BLaER1 treated with 17β-estradiol and CSF1 and Interleukin-3, amounts not matched to agents 10 nM and 100 nM (cell line): ENCODE results near the gene EFNA5.
"Not testable (repeated sequence)": the region's sequence is repeated elsewhere in the genome, so short reads cannot be mapped to it uniquely, and the experiment has no call there.

Experiments
- H3K27ac ChIP-seq, 11 experiments: shearing (Covaris generic); formaldehyde crosslinking; 2 replicates each; pipeline ENCODE4 v1.8.1; 2022
- H3K27me3 ChIP-seq, 11 experiments: shearing (Covaris generic); formaldehyde crosslinking; 2 replicates each; pipeline ENCODE4 v1.8.1; 2022
- H3K36me3 ChIP-seq, 11 experiments: shearing (Covaris generic); formaldehyde crosslinking; 2 replicates each; pipeline ENCODE4 v1.8.1; 2022
- H3K4me1 ChIP-seq, 10 experiments: shearing (Covaris generic); formaldehyde crosslinking; 2 replicates each; pipeline ENCODE4 v1.8.1; 2022
- H3K4me2 ChIP-seq, 11 experiments: shearing (Covaris generic); formaldehyde crosslinking; 2 replicates each; pipeline ENCODE4 v1.8.1; 2022
- H3K4me3 ChIP-seq, 10 experiments: shearing (Covaris generic); formaldehyde crosslinking; 2 replicates each; pipeline ENCODE4 v1.8.1; 2022
- H3K9ac ChIP-seq, 11 experiments: shearing (Covaris generic); formaldehyde crosslinking; 2 replicates each; pipeline ENCODE4 v1.8.1; 2022
- H3K9me3 ChIP-seq, 11 experiments: shearing (Covaris generic); formaldehyde crosslinking; replicated peaks in 1 of 11; 2 replicates each; pipeline ENCODE4 v1.8.1; 2022
- H4K20me1 ChIP-seq, 11 experiments: shearing (Covaris generic); formaldehyde crosslinking; 2 replicates each; pipeline ENCODE4 v1.8.1; 2022
- Cebpa-rat ChIP-seq, 11 experiments: shearing (Covaris generic); IDR thresholded peaks; 2 replicates each; pipeline ENCODE4 v1.8.1; 2022

Gene EFNA5

DNA sequence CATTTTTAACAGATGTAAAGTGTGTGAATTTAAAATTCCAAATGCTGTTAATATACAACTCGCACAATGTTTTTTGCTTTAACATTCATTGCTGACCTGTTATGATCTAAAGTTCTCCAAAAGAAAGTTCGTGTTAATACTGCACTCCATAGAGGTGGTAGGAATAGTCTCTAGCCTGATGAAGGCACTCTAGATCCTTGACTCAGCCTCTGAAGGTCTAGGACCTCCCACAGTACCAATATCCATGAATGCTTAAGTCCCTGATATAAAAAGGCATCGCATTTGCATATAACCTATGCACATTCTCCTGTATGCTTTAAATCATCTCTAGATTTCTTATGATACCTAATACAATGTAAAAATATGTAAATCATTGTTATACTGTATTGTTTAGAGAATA lies 213.6 kb downstream of the EFNA5 start:
- H3K27ac ChIP-seq: no peak overlapping the region
- H3K4me1 ChIP-seq: no peaks in the 10 kb centered on the region
- no peaks in the 10 kb centered on the region for H3K9me3 ChIP-seq
- no peak overlapping the region for H3K9ac ChIP-seq
- no peak overlapping the region for H3K4me3 ChIP-seq
- no peak overlapping the region for H3K4me2 ChIP-seq
- H4K20me1 ChIP-seq: no peaks in the 10 kb centered on the region
- TF ChIP-seq Cebpa-rat (IDR thresholded peaks at IDR 0.05): no peak
- H3K27me3 ChIP-seq: no peaks in the 10 kb centered on the region
- no peaks in the 10 kb centered on the region for H3K36me3 ChIP-seq

DNA sequence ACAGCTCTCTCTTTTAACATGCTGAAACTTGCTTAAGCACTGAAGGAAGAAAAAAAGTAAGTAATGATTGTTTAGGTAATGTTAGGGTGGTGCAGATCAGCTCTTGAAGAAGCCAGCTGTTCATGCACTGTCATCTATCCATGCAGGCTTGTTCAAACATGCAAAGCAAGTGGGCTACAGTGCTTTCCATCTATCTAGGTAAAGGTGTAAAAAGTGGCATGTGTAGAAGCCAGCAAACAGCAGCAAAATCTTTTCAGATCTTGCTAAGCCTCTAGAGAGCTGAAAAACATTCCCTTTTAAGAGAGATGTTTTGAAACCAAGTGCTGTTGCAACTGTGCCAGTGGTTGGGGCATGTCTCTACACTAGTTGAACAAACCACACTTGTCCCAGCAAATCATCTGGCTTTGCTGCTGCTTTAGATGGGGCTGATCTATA lies 214.4 kb downstream of the EFNA5 start:
- Histone ChIP-seq H3K9ac (no peak overlapping the region), H3K4me1 (no peaks in the 10 kb centered on the region)

DNA sequence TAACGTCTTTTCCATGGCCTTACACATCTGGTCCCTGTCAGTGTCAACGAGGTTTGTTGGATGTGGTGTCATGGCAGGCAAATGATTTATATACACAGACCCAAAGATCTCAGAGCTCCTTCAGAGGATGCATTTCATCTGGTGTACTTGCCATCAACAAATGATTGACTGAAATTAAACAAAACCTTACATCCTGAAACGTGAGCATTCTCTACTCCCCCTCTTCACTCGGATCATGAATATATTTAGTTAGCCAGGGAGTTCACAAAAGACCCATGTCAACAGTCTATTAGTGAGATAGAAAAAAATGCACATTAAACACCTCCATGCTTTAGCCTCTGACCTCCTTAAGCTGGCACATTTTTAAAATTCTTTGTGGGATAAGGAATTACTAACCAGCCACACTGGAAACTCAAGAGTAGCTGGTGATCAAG lies 215.6 kb downstream of the EFNA5 start:
- peaks cover 0 to 3% (median 0%) of the 10 kb centered on the region in 10 experiments; a peak in 1 of 20 replicates for H3K4me1 ChIP-seq
- TF ChIP-seq Cebpa-rat (IDR thresholded peaks at IDR 0.05): no peak
- no peaks in the 10 kb centered on the region for H3K9me3 ChIP-seq
- H3K36me3 ChIP-seq: no peaks in the 10 kb centered on the region
- no peak overlapping the region for H3K27ac ChIP-seq
- no peak overlapping the region for H3K4me2 ChIP-seq
- no peak overlapping the region for H3K9ac ChIP-seq
- H3K27me3 ChIP-seq: no peaks in the 10 kb centered on the region
- no peaks in the 10 kb centered on the region for H4K20me1 ChIP-seq
- H3K4me3 ChIP-seq: no peak overlapping the region

More for the DNA sequence above, 214.4 kb downstream of the EFNA5 start:
- no peak for TF ChIP-seq Cebpa-rat (IDR thresholded peaks at IDR 0.05)
- no peaks in the 10 kb centered on the region for H3K36me3 ChIP-seq
- H3K9me3 ChIP-seq: no peaks in the 10 kb centered on the region
- H3K4me2 ChIP-seq: no peak overlapping the region
- H4K20me1 ChIP-seq: no peaks in the 10 kb centered on the region
- H3K27ac ChIP-seq: no peak overlapping the region
- H3K4me3 ChIP-seq: no peak overlapping the region
- H3K27me3 ChIP-seq: no peaks in the 10 kb centered on the region

DNA sequence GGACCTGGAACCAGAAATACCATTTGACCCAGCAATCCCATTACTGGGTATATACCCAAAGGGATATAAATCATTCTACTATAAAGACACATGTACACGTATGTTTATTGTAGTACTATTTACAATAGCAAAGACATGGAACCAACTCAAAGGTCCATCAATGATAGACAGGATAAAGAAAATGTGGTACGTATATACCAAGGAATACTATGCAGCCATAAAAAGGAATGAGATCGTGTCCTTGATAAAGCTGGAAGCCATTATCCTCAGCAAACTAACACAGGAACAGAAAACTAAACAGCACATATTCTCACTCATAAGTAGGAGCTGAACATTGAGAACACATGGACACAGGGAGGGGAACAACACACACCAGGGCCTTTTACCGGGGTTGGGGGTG lies 218.9 kb downstream of the EFNA5 start:
- not testable (repeated sequence) for H4K20me1 ChIP-seq, H3K27me3 ChIP-seq, H3K27ac ChIP-seq, H3K4me3 ChIP-seq, H3K36me3 ChIP-seq, H3K9me3 ChIP-seq, H3K9ac ChIP-seq, H3K4me2 ChIP-seq, H3K4me1 ChIP-seq

DNA sequence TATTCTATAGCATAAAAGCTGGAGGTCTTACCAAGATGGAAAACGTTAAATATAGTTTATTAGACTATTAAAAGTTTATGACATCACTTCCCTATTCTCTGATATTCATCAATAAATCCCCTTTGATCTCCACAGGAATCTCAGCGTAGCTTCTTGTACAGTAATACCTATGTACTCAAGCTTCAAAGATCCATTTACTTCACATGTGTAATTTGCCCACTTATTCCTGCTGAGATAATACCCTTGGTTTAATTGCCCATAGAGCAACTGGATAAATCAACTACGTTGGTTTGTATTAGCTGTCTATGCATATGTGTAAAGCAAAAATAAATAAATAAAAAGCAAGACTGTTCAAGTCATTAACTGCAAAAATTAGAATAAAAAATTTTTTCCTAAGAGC lies 219.7 kb downstream of the EFNA5 start:
- Histone ChIP-seq H3K4me2 (no peak overlapping the region), H3K4me3 (no peak overlapping the region), H3K4me1 (peaks cover 0 to 6% (median 0%) of the 10 kb centered on the region in 10 experiments; a peak in 1 of 20 replicates), H3K9me3 (no peaks in the 10 kb centered on the region), H4K20me1 (no peaks in the 10 kb centered on the region), H3K9ac (no peak overlapping the region), H3K27ac (no peak overlapping the region), H3K27me3 (no peaks in the 10 kb centered on the region), H3K36me3 (no peaks in the 10 kb centered on the region)
- no peak for TF ChIP-seq Cebpa-rat (IDR thresholded peaks at IDR 0.05)

DNA sequence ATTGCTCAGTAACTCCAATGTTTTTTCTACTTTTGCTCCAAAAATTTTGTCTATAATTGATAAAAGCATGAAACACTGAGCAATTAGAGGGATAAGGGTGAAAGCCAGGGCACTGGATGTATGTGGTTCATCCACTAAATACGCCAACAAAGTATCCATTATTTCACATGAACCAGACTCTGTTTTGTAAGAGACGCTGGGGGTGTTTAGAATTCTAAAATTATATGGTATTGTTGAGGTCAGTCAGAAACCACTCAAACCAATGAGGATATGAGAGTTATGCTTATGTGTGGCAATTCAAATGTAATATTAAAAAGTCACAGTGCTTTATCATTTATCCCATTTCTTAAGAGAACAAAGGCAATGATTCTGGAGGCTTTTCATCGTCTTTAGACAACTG lies 220.2 kb downstream of the EFNA5 start:
- no peak overlapping the region for H3K4me2 ChIP-seq
- H3K27me3 ChIP-seq: no peaks in the 10 kb centered on the region
- TF ChIP-seq Cebpa-rat (IDR thresholded peaks at IDR 0.05): no peak
- no peaks in the 10 kb centered on the region for H3K36me3 ChIP-seq
- H3K4me1 ChIP-seq: peaks cover 0 to 6% (median 0%) of the 10 kb centered on the region in 10 experiments; a peak in 1 of 20 replicates
- H4K20me1 ChIP-seq: no peaks in the 10 kb centered on the region
- no peak overlapping the region for H3K9ac ChIP-seq
- H3K4me3 ChIP-seq: no peak overlapping the region
- no peak overlapping the region for H3K27ac ChIP-seq
- no peaks in the 10 kb centered on the region for H3K9me3 ChIP-seq

- Histone ChIP-seq H4K20me1 (no peaks in the 10 kb centered on the region), H3K4me1 (peaks cover 0 to 6% (median 0%) of the 10 kb centered on the region in 10 experiments; a peak in 1 of 20 replicates), H3K27ac (no peak overlapping the region), H3K9me3 (no peaks in the 10 kb centered on the region), H3K4me3 (no peak overlapping the region), H3K9ac (no peak overlapping the region), H3K27me3 (no peaks in the 10 kb centered on the region), H3K4me2 (no peak overlapping the region), H3K36me3 (no peaks in the 10 kb centered on the region)
- no peak for TF ChIP-seq Cebpa-rat (IDR thresholded peaks at IDR 0.05)
Observed at GRCh38 chr5:107449369-107449768, 221.4 kb downstream of the EFNA5 start.

DNA sequence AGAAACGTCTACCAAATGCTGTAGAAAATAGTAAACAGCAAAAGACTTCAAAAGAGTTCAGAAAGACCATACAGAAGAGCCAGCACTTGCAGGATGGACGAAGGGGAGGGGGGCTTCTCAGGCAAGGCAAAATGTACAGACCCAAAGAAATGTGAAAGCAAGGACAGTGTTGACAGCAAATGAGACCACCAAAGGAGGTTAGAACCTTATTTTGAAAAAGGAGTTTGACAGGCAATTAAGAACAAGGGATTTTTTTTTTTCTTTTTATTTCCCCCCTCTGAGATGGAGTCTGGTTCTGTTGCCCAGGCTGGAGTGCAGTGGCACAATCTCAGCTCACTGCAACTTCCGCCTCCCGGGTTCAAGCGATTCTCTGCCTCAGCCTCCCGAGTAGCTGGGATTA lies 223.2 kb downstream of the EFNA5 start:
- Histone ChIP-seq H3K27ac (no peak overlapping the region), H3K4me2 (no peak overlapping the region), H4K20me1 (no peaks in the 10 kb centered on the region), H3K27me3 (no peaks in the 10 kb centered on the region), H3K4me3 (no peak overlapping the region), H3K4me1 (peaks cover 0 to 6% (median 0%) of the 10 kb centered on the region in 10 experiments; a peak in 1 of 20 replicates), H3K9me3 (no peaks in the 10 kb centered on the region), H3K36me3 (no peaks in the 10 kb centered on the region), H3K9ac (no peak overlapping the region)
- no peak for TF ChIP-seq Cebpa-rat (IDR thresholded peaks at IDR 0.05)

DNA sequence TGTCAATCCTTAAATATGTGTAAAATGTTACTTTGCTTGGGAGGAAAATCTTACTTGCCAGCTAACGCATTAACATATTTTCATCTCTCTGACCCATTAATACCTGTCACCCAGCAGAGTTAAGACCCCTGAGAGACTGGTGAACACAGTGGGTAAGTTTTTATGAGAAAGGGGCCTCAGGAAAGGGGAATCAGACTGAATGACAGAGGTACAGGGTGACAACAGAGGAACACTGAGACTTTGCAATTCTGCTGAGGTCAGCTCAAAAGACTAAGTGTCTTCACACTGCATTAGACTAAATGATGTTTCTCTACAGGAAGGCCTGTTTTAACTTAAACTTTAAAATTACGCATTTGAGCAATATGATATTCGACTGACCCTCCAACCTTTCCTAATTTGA lies 223.8 kb downstream of the EFNA5 start:
- TF ChIP-seq Cebpa-rat (IDR thresholded peaks at IDR 0.05): no peak
- no peaks in the 10 kb centered on the region for H3K36me3 ChIP-seq
- no peaks in the 10 kb centered on the region for H4K20me1 ChIP-seq
- H3K4me3 ChIP-seq: no peak overlapping the region
- peaks cover 0 to 6% (median 0%) of the 10 kb centered on the region in 10 experiments; a peak in 1 of 20 replicates for H3K4me1 ChIP-seq
- no peak overlapping the region for H3K9ac ChIP-seq
- no peaks in the 10 kb centered on the region for H3K9me3 ChIP-seq
- no peaks in the 10 kb centered on the region for H3K27me3 ChIP-seq
- no peak overlapping the region for H3K27ac ChIP-seq
- H3K4me2 ChIP-seq: no peak overlapping the region

GRCh38 chr5:107444300-107444699 lies 226.4 kb downstream of the EFNA5 start:
- peaks cover under 1 to 4% (median 2%) of the 10 kb centered on the region in 11 experiments; a peak in 14 of 22 replicates for H3K9me3 ChIP-seq
- no peak overlapping the region for H3K4me3 ChIP-seq
- no peak overlapping the region for H3K27ac ChIP-seq
- no peaks in the 10 kb centered on the region for H3K27me3 ChIP-seq
- H3K4me1 ChIP-seq: no peaks in the 10 kb centered on the region
- H3K9ac ChIP-seq: no peak overlapping the region
- no peak overlapping the region for H3K4me2 ChIP-seq
- TF ChIP-seq Cebpa-rat (IDR thresholded peaks at IDR 0.05): no peak
- H4K20me1 ChIP-seq: no peaks in the 10 kb centered on the region
- no peaks in the 10 kb centered on the region for H3K36me3 ChIP-seq
